K562 (cell line): ENCODE results near the gene YPEL1.

Source experiments
- CEBPB ChIP-seq: fragments of 450-650 bp; IDR thresholded peaks from 2 replicates; pipeline ENCODE4 v1.6.1; 2016; ENCODE audit warnings: missing genetic modification characterization, missing compliant biosample characterization
- CHD2 ChIP-seq: IDR thresholded peaks from 2 replicates; pipeline ENCODE4 v1.6.1; 2011; ENCODE audit warnings: low read depth, low read length
- EZH2 ChIP-seq: IDR thresholded peaks from 2 replicates; pipeline ENCODE4 v1.6.1; 2012; ENCODE audit warnings: low read depth, mild to moderate bottlenecking, inconsistent platforms, low read length, borderline replicate concordance
- HNRNPLL ChIP-seq: fragments of 200-400 bp; formaldehyde crosslinking; IDR thresholded peaks from 2 replicates; pipeline ENCODE4 v1.6.1; 2017; ENCODE audit warnings: low read length, low read depth, mild to moderate bottlenecking; ENCODE audit not compliant: poor library complexity, severe bottlenecking
- MAZ ChIP-seq, 2 experiments: fragments of 450-650 bp in 1 of 2; sonication (generic) in 1 of 2; formaldehyde crosslinking; IDR thresholded peaks in 1 of 2; conservative IDR thresholded peaks in 1 of 2; 2 replicates each; pipeline versions ENCODE4 v1.4.0 to v1.5.0; 2020; ENCODE audit warnings: mild to moderate bottlenecking in 1 of 2, missing genetic modification reagents in 1 of 2
- RBM39 ChIP-seq: fragments of 200-400 bp; formaldehyde crosslinking; optimal IDR thresholded peaks from 2 replicates; pipeline ENCODE3; 2018; ENCODE audit warnings: low read depth, low read length
- RFX1 ChIP-seq: fragments of 450-650 bp; IDR thresholded peaks from 2 replicates; pipeline ENCODE4 v1.6.1; 2016; ENCODE audit warnings: mild to moderate bottlenecking, moderate library complexity
- SAP30 ChIP-seq: fragments of 200-600 bp; sonication (generic); IDR thresholded peaks from 2 replicates; pipeline ENCODE4 v1.6.1; 2012; ENCODE audit warnings: borderline replicate concordance, low read depth, mild to moderate bottlenecking, moderate library complexity, low read length, control low read depth, inconsistent platforms; ENCODE audit not compliant: insufficient read depth, poor library complexity, severe bottlenecking
- YY1 ChIP-seq, 3 experiments: IDR thresholded peaks; 2 replicates each; pipeline ENCODE4 v1.6.1; 2011; ENCODE audit warnings: low read length in 2 of 3, mild to moderate bottlenecking in 2 of 3, moderate library complexity in 2 of 3, borderline replicate concordance in 1 of 3, control low read depth in 1 of 3, low read depth in 1 of 3; ENCODE audit not compliant: insufficient read depth in 3 of 3, insufficient replicate concordance in 2 of 3, control insufficient read depth in 1 of 3, insufficient read length in 1 of 3; ENCODE audit errors: extremely low read depth in 1 of 3
- ZBTB8A ChIP-seq: fragments of 450-650 bp; IDR thresholded peaks from 2 replicates; pipeline ENCODE4 v1.6.1; 2018; ENCODE audit warnings: mild to moderate bottlenecking, moderate library complexity; ENCODE audit not compliant: partially characterized antibody
- ZNF124 ChIP-seq: sonication (generic); formaldehyde crosslinking; IDR thresholded peaks from 2 replicates; pipeline ENCODE4 v1.8.1; 2022; ENCODE audit warnings: missing genetic modification reagents
- TF ChIP-seq, protein P1 (sequence below), 3 experiments: IDR thresholded peaks in 2 of 3; conservative IDR thresholded peaks in 1 of 3; 2 replicates each; pipeline ENCODE4 v1.5.1; 2011 to 2012; ENCODE audit warnings: low read length in 3 of 3, mild to moderate bottlenecking in 3 of 3, control low read depth in 2 of 3, improper control_type of control experiment in 1 of 3, inconsistent platforms in 1 of 3, low read depth in 1 of 3, mixed read lengths in 1 of 3, moderate library complexity in 1 of 3; ENCODE audit not compliant: insufficient read depth in 2 of 3
- TF ChIP-seq, protein P2 (sequence below): fragments of 200-600 bp; sonication (generic); IDR thresholded peaks from one replicate; pipeline ENCODE4 v1.6.1; 2012; ENCODE audit warnings: mild to moderate bottlenecking, low read depth, low read length, inconsistent platforms

DNA sequence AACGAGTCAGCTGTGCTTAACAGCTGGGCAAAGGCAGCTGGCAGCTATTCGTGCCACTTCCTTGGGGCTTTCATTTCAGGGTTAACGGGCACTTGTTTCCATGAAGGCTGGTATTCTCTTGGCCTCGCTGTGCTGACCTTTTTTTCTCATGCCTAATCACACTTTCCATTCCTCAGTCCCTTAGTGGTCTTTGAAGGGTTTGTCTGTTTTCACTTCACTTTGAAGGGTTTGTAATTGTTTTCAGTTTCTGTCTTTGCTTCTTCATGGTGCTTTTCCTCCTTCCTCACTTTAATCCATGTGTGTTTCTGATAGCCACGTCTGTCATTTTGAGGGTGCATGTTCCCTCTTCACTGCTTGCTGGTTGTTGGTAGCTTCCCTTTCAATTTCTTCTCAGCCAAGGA is 45.2 kb downstream of the YPEL1 start:
- TF ChIP-seq ZBTB8A (no peak), HNRNPLL (no peak), CHD2 (no peak), CEBPB (no peak), MAZ (CRISPR knock-in tag; conservative IDR thresholded peaks at IDR 0.05 in 1 of 2, IDR thresholded peaks at IDR 0.05 in 1 of 2) (no peak), EZH2 (no peak), YY1 (IDR thresholded peaks at IDR 0.05; ENCODE audit: borderline replicate concordance in 1 of 3, control insufficient read depth in 1 of 3, extremely low read depth in 1 of 3, insufficient read depth in 3 of 3, insufficient read length in 1 of 3, insufficient replicate concordance in 2 of 3, low read depth in 1 of 3, low read length in 2 of 3) (no peak), RFX1 (no peak), RBM39 (no peak), ZNF124 (no peak), SAP30 (no peak)
- TF ChIP-seq, protein P1, sequence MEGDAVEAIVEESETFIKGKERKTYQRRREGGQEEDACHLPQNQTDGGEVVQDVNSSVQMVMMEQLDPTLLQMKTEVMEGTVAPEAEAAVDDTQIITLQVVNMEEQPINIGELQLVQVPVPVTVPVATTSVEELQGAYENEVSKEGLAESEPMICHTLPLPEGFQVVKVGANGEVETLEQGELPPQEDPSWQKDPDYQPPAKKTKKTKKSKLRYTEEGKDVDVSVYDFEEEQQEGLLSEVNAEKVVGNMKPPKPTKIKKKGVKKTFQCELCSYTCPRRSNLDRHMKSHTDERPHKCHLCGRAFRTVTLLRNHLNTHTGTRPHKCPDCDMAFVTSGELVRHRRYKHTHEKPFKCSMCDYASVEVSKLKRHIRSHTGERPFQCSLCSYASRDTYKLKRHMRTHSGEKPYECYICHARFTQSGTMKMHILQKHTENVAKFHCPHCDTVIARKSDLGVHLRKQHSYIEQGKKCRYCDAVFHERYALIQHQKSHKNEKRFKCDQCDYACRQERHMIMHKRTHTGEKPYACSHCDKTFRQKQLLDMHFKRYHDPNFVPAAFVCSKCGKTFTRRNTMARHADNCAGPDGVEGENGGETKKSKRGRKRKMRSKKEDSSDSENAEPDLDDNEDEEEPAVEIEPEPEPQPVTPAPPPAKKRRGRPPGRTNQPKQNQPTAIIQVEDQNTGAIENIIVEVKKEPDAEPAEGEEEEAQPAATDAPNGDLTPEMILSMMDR (IDR thresholded peaks at IDR 0.05 in 2 of 3, conservative IDR thresholded peaks at IDR 0.05 in 1 of 3; ENCODE audit: insufficient read depth in 2 of 3, low read depth in 1 of 3, low read length in 3 of 3): no peak
- TF ChIP-seq, protein P2, sequence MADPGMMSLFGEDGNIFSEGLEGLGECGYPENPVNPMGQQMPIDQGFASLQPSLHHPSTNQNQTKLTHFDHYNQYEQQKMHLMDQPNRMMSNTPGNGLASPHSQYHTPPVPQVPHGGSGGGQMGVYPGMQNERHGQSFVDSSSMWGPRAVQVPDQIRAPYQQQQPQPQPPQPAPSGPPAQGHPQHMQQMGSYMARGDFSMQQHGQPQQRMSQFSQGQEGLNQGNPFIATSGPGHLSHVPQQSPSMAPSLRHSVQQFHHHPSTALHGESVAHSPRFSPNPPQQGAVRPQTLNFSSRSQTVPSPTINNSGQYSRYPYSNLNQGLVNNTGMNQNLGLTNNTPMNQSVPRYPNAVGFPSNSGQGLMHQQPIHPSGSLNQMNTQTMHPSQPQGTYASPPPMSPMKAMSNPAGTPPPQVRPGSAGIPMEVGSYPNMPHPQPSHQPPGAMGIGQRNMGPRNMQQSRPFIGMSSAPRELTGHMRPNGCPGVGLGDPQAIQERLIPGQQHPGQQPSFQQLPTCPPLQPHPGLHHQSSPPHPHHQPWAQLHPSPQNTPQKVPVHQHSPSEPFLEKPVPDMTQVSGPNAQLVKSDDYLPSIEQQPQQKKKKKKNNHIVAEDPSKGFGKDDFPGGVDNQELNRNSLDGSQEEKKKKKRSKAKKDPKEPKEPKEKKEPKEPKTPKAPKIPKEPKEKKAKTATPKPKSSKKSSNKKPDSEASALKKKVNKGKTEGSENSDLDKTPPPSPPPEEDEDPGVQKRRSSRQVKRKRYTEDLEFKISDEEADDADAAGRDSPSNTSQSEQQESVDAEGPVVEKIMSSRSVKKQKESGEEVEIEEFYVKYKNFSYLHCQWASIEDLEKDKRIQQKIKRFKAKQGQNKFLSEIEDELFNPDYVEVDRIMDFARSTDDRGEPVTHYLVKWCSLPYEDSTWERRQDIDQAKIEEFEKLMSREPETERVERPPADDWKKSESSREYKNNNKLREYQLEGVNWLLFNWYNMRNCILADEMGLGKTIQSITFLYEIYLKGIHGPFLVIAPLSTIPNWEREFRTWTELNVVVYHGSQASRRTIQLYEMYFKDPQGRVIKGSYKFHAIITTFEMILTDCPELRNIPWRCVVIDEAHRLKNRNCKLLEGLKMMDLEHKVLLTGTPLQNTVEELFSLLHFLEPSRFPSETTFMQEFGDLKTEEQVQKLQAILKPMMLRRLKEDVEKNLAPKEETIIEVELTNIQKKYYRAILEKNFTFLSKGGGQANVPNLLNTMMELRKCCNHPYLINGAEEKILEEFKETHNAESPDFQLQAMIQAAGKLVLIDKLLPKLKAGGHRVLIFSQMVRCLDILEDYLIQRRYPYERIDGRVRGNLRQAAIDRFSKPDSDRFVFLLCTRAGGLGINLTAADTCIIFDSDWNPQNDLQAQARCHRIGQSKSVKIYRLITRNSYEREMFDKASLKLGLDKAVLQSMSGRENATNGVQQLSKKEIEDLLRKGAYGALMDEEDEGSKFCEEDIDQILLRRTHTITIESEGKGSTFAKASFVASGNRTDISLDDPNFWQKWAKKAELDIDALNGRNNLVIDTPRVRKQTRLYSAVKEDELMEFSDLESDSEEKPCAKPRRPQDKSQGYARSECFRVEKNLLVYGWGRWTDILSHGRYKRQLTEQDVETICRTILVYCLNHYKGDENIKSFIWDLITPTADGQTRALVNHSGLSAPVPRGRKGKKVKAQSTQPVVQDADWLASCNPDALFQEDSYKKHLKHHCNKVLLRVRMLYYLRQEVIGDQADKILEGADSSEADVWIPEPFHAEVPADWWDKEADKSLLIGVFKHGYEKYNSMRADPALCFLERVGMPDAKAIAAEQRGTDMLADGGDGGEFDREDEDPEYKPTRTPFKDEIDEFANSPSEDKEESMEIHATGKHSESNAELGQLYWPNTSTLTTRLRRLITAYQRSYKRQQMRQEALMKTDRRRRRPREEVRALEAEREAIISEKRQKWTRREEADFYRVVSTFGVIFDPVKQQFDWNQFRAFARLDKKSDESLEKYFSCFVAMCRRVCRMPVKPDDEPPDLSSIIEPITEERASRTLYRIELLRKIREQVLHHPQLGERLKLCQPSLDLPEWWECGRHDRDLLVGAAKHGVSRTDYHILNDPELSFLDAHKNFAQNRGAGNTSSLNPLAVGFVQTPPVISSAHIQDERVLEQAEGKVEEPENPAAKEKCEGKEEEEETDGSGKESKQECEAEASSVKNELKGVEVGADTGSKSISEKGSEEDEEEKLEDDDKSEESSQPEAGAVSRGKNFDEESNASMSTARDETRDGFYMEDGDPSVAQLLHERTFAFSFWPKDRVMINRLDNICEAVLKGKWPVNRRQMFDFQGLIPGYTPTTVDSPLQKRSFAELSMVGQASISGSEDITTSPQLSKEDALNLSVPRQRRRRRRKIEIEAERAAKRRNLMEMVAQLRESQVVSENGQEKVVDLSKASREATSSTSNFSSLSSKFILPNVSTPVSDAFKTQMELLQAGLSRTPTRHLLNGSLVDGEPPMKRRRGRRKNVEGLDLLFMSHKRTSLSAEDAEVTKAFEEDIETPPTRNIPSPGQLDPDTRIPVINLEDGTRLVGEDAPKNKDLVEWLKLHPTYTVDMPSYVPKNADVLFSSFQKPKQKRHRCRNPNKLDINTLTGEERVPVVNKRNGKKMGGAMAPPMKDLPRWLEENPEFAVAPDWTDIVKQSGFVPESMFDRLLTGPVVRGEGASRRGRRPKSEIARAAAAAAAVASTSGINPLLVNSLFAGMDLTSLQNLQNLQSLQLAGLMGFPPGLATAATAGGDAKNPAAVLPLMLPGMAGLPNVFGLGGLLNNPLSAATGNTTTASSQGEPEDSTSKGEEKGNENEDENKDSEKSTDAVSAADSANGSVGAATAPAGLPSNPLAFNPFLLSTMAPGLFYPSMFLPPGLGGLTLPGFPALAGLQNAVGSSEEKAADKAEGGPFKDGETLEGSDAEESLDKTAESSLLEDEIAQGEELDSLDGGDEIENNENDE: no peak
